Neural cell (in vitro differentiated cells): Measurements from ENCODE around the gene SPEG. TPM values are rescaled to one million over a fixed set of nuclear protein-coding genes. Genes with fewer than 3 reads are reported as not detected.

Experiments used
- H2AFZ ChIP-seq: fragments of 200-600, 300-800 bp; sonication (generic), shearing (Covaris generic); 2 replicates; pipeline ENCODE4 v1.6.0; 2014; ENCODE audit warnings: low read depth, mild to moderate bottlenecking, antibody characterized with exemption, low read length, moderate library complexity
- H3F3A ChIP-seq: fragments of 200-600 bp; shearing (Covaris generic); 2 replicates; pipeline ENCODE4 v1.6.1; 2016; ENCODE audit warnings: mild to moderate bottlenecking, moderate library complexity, mixed read lengths, antibody characterized with exemption, low read length; ENCODE audit not compliant: insufficient read depth, poor library complexity, severe bottlenecking
- H3K27ac ChIP-seq: fragments of 200-600, 300-800 bp; sonication (generic), shearing (Covaris generic); 2 replicates; pipeline ENCODE4 v1.5.1; 2014; ENCODE audit warnings: mild to moderate bottlenecking, low read length, moderate library complexity
- H3K27me3 ChIP-seq: fragments of 300-800, 200-600 bp; sonication (generic), shearing (Covaris generic); 2 replicates; pipeline ENCODE4 v1.6.0; 2014; ENCODE audit warnings: mild to moderate bottlenecking, low read depth, low read length, moderate library complexity; ENCODE audit not compliant: insufficient read depth
- H3K36me3 ChIP-seq: fragments of 300-800, 200-600 bp; sonication (generic), shearing (Covaris generic); 2 replicates; pipeline ENCODE4 v1.5.1; 2014; ENCODE audit warnings: mild to moderate bottlenecking, antibody characterized with exemption, low read length, moderate library complexity; ENCODE audit not compliant: insufficient read depth
- H3K4me2 ChIP-seq: fragments of 300-800, 200-600 bp; sonication (generic), shearing (Covaris generic); 2 replicates; pipeline ENCODE4 v1.6.0; 2014; ENCODE audit warnings: mild to moderate bottlenecking, low read length
- H3K4me3 ChIP-seq: fragments of 300-800, 200-600 bp; sonication (generic), shearing (Covaris generic); 2 replicates; pipeline ENCODE4 v1.5.1; 2014; ENCODE audit warnings: mild to moderate bottlenecking, low read length, moderate library complexity
- H3K79me2 ChIP-seq: fragments of 200-600 bp; shearing (Covaris generic); replicated peaks from 2 replicates; pipeline ENCODE4 v1.6.0; 2014; ENCODE audit warnings: mild to moderate bottlenecking, low read length, moderate library complexity; ENCODE audit not compliant: insufficient read depth
- H3K9ac ChIP-seq: fragments of 300-800, 200-600 bp; sonication (generic), shearing (Covaris generic); 2 replicates; pipeline ENCODE4 v1.6.1; 2016; ENCODE audit warnings: mild to moderate bottlenecking, low read length, mixed read lengths
- H3K9me2 ChIP-seq: fragments of 200-600 bp; shearing (Covaris generic); 2 replicates; pipeline ENCODE4 v1.6.1; 2016; ENCODE audit warnings: mild to moderate bottlenecking, low read length, mixed read lengths; ENCODE audit not compliant: insufficient read depth
- H3K9me3 ChIP-seq: fragments of 200-600, 300-800 bp; sonication (generic), shearing (Covaris generic); 2 replicates; pipeline ENCODE4 v1.6.1; 2016; ENCODE audit warnings: mild to moderate bottlenecking, mixed run types, low read length, moderate library complexity, mixed read lengths
- H4K20me1 ChIP-seq: fragments of 200-600 bp; shearing (Covaris generic); 2 replicates; pipeline ENCODE4 v1.6.1; 2016; ENCODE audit warnings: mild to moderate bottlenecking, mixed run types; ENCODE audit not compliant: insufficient read depth
- EP300 ChIP-seq: fragments of 450-650 bp; conservative IDR thresholded peaks from 2 replicates; pipeline ENCODE4 v1.6.1; 2014; ENCODE audit warnings: antibody characterized with exemption, mild to moderate bottlenecking, moderate library complexity; ENCODE audit not compliant: poor library complexity, severe bottlenecking
- EZH2 ChIP-seq: fragments of 200-600, 300-800 bp; shearing (Covaris generic), sonication (generic); IDR thresholded peaks from 2 replicates; pipeline ENCODE4 v1.6.1; 2014; ENCODE audit warnings: antibody characterized with exemption, low read length, borderline replicate concordance, mild to moderate bottlenecking; ENCODE audit not compliant: insufficient read depth, poor library complexity, severe bottlenecking
- MXI1 ChIP-seq: fragments of 450-650 bp; conservative IDR thresholded peaks from 2 replicates; pipeline ENCODE4 v1.6.1; 2014; ENCODE audit warnings: antibody characterized with exemption, mild to moderate bottlenecking; ENCODE audit not compliant: poor library complexity, severe bottlenecking
- POLR2AphosphoS5 ChIP-seq: IDR thresholded peaks from 2 replicates; pipeline ENCODE4 v1.6.1; 2012
- RAD21 ChIP-seq: fragments of 450-650 bp; conservative IDR thresholded peaks from 2 replicates; pipeline ENCODE4 v1.6.1; 2014; ENCODE audit warnings: antibody characterized with exemption, mild to moderate bottlenecking, moderate library complexity
- SMC3 ChIP-seq: fragments of 450-650 bp; conservative IDR thresholded peaks from 2 replicates; pipeline ENCODE4 v1.6.1; 2014; ENCODE audit warnings: antibody characterized with exemption, mild to moderate bottlenecking, moderate library complexity; ENCODE audit not compliant: poor library complexity
- TAF1 ChIP-seq: IDR thresholded peaks from 2 replicates; pipeline ENCODE4 v1.6.1; 2012; ENCODE audit warnings: low read depth
- polyA plus RNA-seq: library from polyadenylated mRNA; depleted of rRNA; stranded (reverse); fragments of >200 nt; gene quantifications from 2 replicates; pipeline ENCODE4 v1.2.3, GENCODE V29; 2014
- TF ChIP-seq, protein P1 (sequence below): fragments of 450-650 bp; IDR thresholded peaks from 2 replicates; pipeline ENCODE4 v1.5.1; 2014; ENCODE audit warnings: antibody characterized with exemption, mild to moderate bottlenecking, moderate library complexity; ENCODE audit not compliant: poor library complexity, severe bottlenecking
- TF ChIP-seq, protein P2 (sequence below): IDR thresholded peaks from 2 replicates; pipeline ENCODE4 v1.6.1; 2012; ENCODE audit warnings: borderline replicate concordance

SPEG gene
- polyA plus RNA-seq, 1 donor from 2014 or later, result 58.3 TPM

DNA sequence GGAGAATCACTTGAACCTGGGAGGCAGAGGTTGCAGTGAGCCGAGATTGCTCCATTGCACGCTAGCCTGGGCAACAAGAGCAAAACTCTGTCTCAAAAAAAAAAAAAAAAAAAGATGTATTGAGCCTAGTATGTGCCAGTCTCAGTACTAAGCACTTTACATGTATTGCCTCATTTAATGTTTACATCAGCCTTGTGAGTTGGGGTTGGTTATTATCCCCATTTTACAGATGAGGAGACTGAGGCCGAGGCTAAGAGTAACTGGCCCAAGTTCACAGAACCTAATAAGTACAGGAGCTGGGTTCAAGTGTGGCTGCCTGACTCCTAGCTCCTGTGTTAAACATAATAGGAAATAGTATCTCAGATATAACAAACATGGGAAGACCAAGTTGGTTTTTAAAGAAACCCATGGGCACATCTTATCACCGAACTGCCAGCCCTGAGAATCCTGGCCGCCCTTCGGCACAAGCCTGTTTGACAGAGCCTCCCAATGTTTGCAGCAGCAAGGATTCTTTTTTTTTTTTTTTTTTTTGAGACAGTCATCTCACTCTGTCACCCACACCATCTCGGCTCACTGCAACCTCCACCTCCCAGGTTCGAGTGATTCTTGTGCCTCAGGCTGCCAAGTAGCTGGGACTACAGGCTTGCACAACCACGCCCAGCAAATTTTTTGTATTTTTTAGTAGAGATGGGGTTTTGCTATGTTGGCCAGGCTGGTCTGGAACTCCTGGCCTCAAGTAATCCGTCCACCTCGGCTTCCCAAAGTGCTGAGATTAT, 39.8 kb downstream of the SPEG start:
- Histone ChIP-seq H3K9me2 (no peaks in the 10 kb centered on the region), H2AFZ (no peak overlapping the region), H4K20me1 (no peaks in the 10 kb centered on the region), H3K4me2 (no peak overlapping the region), H3K27me3 (no peaks in the 10 kb centered on the region), H3K27ac (no peak overlapping the region), H3F3A (no peaks in the 10 kb centered on the region), H3K4me3 (no peak overlapping the region), H3K36me3 (no peaks in the 10 kb centered on the region), H3K9ac (no peak overlapping the region), H3K9me3 (no peaks in the 10 kb centered on the region), H3K79me2 (no peaks in the 10 kb centered on the region)
- TF ChIP-seq, protein P1, sequence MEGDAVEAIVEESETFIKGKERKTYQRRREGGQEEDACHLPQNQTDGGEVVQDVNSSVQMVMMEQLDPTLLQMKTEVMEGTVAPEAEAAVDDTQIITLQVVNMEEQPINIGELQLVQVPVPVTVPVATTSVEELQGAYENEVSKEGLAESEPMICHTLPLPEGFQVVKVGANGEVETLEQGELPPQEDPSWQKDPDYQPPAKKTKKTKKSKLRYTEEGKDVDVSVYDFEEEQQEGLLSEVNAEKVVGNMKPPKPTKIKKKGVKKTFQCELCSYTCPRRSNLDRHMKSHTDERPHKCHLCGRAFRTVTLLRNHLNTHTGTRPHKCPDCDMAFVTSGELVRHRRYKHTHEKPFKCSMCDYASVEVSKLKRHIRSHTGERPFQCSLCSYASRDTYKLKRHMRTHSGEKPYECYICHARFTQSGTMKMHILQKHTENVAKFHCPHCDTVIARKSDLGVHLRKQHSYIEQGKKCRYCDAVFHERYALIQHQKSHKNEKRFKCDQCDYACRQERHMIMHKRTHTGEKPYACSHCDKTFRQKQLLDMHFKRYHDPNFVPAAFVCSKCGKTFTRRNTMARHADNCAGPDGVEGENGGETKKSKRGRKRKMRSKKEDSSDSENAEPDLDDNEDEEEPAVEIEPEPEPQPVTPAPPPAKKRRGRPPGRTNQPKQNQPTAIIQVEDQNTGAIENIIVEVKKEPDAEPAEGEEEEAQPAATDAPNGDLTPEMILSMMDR, result no peak
- no peak for TF ChIP-seq EZH2
- TF ChIP-seq EP300, result no peak
- TF ChIP-seq RAD21, result no peak
- TF ChIP-seq SMC3, result no peak
- TF ChIP-seq POLR2AphosphoS5, result no peak
- TF ChIP-seq, protein P2, sequence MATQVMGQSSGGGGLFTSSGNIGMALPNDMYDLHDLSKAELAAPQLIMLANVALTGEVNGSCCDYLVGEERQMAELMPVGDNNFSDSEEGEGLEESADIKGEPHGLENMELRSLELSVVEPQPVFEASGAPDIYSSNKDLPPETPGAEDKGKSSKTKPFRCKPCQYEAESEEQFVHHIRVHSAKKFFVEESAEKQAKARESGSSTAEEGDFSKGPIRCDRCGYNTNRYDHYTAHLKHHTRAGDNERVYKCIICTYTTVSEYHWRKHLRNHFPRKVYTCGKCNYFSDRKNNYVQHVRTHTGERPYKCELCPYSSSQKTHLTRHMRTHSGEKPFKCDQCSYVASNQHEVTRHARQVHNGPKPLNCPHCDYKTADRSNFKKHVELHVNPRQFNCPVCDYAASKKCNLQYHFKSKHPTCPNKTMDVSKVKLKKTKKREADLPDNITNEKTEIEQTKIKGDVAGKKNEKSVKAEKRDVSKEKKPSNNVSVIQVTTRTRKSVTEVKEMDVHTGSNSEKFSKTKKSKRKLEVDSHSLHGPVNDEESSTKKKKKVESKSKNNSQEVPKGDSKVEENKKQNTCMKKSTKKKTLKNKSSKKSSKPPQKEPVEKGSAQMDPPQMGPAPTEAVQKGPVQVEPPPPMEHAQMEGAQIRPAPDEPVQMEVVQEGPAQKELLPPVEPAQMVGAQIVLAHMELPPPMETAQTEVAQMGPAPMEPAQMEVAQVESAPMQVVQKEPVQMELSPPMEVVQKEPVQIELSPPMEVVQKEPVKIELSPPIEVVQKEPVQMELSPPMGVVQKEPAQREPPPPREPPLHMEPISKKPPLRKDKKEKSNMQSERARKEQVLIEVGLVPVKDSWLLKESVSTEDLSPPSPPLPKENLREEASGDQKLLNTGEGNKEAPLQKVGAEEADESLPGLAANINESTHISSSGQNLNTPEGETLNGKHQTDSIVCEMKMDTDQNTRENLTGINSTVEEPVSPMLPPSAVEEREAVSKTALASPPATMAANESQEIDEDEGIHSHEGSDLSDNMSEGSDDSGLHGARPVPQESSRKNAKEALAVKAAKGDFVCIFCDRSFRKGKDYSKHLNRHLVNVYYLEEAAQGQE, result no peak
- no peak for TF ChIP-seq MXI1
- no peak for TF ChIP-seq TAF1

DNA sequence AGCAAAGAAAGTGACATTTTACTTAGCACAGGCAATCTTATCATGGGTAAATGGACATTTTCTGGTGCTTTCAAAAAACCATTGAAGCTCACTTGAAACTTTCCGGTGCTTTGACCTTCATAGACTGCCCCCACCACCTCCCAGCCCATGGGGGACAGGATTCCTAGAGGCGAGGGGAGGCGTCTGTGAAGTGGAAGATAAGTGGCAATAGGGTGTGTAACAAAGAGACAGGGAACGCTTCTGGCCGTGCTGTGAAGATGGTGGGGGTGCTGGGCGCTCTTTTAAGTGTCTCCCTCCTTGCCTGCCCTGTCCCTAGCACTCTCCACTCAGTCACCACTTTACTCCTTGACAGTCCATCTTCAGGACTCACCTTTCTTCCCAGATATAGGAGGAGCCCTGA, 40.6 kb downstream of the SPEG start:
- no peak overlapping the region for H2AFZ ChIP-seq
- H3K4me3 ChIP-seq, result no peak overlapping the region
- no peaks in the 10 kb centered on the region for H3K79me2 ChIP-seq
- no peaks in the 10 kb centered on the region for H4K20me1 ChIP-seq
- no peaks in the 10 kb centered on the region for H3K9me3 ChIP-seq
- no peak overlapping the region for H3K4me2 ChIP-seq
- H3K27me3 ChIP-seq, result no peaks in the 10 kb centered on the region
- no peaks in the 10 kb centered on the region for H3K36me3 ChIP-seq
- TF ChIP-seq EZH2 (no peak), MXI1 (no peak), TAF1 (no peak), SMC3 (no peak), POLR2AphosphoS5 (no peak)
- TF ChIP-seq, protein P1, result no peak
- TF ChIP-seq, protein P2, result no peak
- no peaks in the 10 kb centered on the region for H3K9me2 ChIP-seq
- no peaks in the 10 kb centered on the region for H3F3A ChIP-seq
- no peak overlapping the region for H3K9ac ChIP-seq
- H3K27ac ChIP-seq, result no peak overlapping the region
